C1 segment of cervical spinal cord (tissue), 14 donors: Measurements from ENCODE around the gene PSMC4.
"Not testable (repeated sequence)": the region's sequence is repeated elsewhere in the genome, so short reads cannot be mapped to it uniquely, and the experiment has no call there.

Experiments used
- DNase-seq, 14 donors: peaks; one replicate each; lab custom pipeline; 2025; lab: John Stamatoyannopoulos, UW

The PSMC4 gene

GRCh38 chr19:39946532-39946931 lies 24.4 kb upstream of the PSMC4 start:
- no peak for DNase-seq

GRCh38 chr19:39949026-39949747 lies 21.8 kb upstream of the PSMC4 start:
- no peak for DNase-seq

GRCh38 chr19:39951065-39951650 lies 19.8 kb upstream of the PSMC4 start:
- DNase-seq: no peak

GRCh38 chr19:39951686-39952085 lies 19.3 kb upstream of the PSMC4 start:
- no peak for DNase-seq

GRCh38 chr19:39953915-39954314 lies 17.1 kb upstream of the PSMC4 start:
- no peak for DNase-seq

- not testable (repeated sequence) for DNase-seq
Observed at GRCh38 chr19:39957886-39958285, 13.1 kb upstream of the PSMC4 start.

GRCh38 chr19:39958942-39959341 lies 12.0 kb upstream of the PSMC4 start:
- not testable (repeated sequence) for DNase-seq

GRCh38 chr19:39959407-39959806 lies 11.6 kb upstream of the PSMC4 start:
- not testable (repeated sequence) for DNase-seq

GRCh38 chr19:39963898-39964297 lies 7.1 kb upstream of the PSMC4 start:
- no peak for DNase-seq

GRCh38 chr19:39966617-39967016 lies 4.3 kb upstream of the PSMC4 start:
- DNase-seq: no peak

- DNase-seq: no peak
Observed at GRCh38 chr19:39967561-39967960, 3.4 kb upstream of the PSMC4 start.

- no peak for DNase-seq
Observed at GRCh38 chr19:39968789-39969188, 2.2 kb upstream of the PSMC4 start.

GRCh38 chr19:39969266-39969665 lies 1.7 kb upstream of the PSMC4 start:
- no peak for DNase-seq

GRCh38 chr19:39969681-39970424 lies 1.1 kb upstream of the PSMC4 start:
- no peak for DNase-seq

- no peak for DNase-seq
Observed at GRCh38 chr19:39970425-39970674, 615 bp upstream of the PSMC4 start.

- no peak for DNase-seq
Observed at GRCh38 chr19:39971380-39972035, 543 bp downstream of the PSMC4 start.

- DNase-seq: no peak
Observed at GRCh38 chr19:39974377-39975155, 3.6 kb downstream of the PSMC4 start.

- DNase-seq: no peak
Observed at GRCh38 chr19:39982883-39983282, 11.9 kb downstream of the PSMC4 start.

GRCh38 chr19:39983695-39984300 lies 12.8 kb downstream of the PSMC4 start:
- DNase-seq: no peak

- DNase-seq: no peak
Observed at GRCh38 chr19:39986643-39987042, 15.7 kb downstream of the PSMC4 start.

GRCh38 chr19:39987167-39987566 lies 16.2 kb downstream of the PSMC4 start:
- no peak for DNase-seq
